Loucy (cell line): ENCODE results near the gene TNPO3.

Experiments used
- H2AFZ ChIP-seq: fragments of 200-600 bp; sonication (generic); 2 replicates; pipeline ENCODE4 v1.6.0; 2016; ENCODE audit warnings: antibody characterized with exemption, mild to moderate bottlenecking, low read length, moderate library complexity
- H3F3A ChIP-seq: fragments of 200-600 bp; 2 replicates; pipeline ENCODE4 v1.6.0; 2016; ENCODE audit warnings: antibody characterized with exemption, low read depth, mild to moderate bottlenecking
- H3K27me3 ChIP-seq: fragments of 200-600 bp; sonication (generic); 2 replicates; pipeline ENCODE4 v1.6.1; 2014; ENCODE audit warnings: low read length, mild to moderate bottlenecking; ENCODE audit not compliant: insufficient read depth, poor library complexity, severe bottlenecking
- H3K36me3 ChIP-seq: fragments of 200-600 bp; sonication (generic); 2 replicates; pipeline ENCODE4 v1.6.1; 2016; ENCODE audit warnings: low read length; ENCODE audit not compliant: insufficient read depth
- H3K4me1 ChIP-seq: fragments of 200-600 bp; sonication (generic); 2 replicates; pipeline ENCODE4 v1.5.1; 2014; ENCODE audit warnings: low read length, mild to moderate bottlenecking; ENCODE audit not compliant: insufficient read depth, poor library complexity, severe bottlenecking
- H3K4me2 ChIP-seq: fragments of 200-600 bp; sonication (generic); 2 replicates; pipeline ENCODE4 v1.6.0; 2014; ENCODE audit warnings: antibody characterized with exemption, low read length, low read depth, mild to moderate bottlenecking; ENCODE audit not compliant: poor library complexity, severe bottlenecking
- H3K4me3 ChIP-seq: fragments of 200-600 bp; sonication (generic); 2 replicates; pipeline ENCODE4 v1.5.1; 2014; ENCODE audit warnings: low read length, mild to moderate bottlenecking, mixed read lengths; ENCODE audit not compliant: poor library complexity, severe bottlenecking
- H3K79me2 ChIP-seq: fragments of 200-600 bp; sonication (generic); 2 replicates; pipeline ENCODE4 v1.6.1; 2014; ENCODE audit warnings: low read length; ENCODE audit not compliant: insufficient read depth
- H3K9ac ChIP-seq: fragments of 200-600 bp; sonication (generic); 2 replicates; pipeline ENCODE4 v1.6.0; 2014; ENCODE audit warnings: mild to moderate bottlenecking, low read depth, low read length, moderate library complexity; ENCODE audit not compliant: poor library complexity, severe bottlenecking
- H3K9me2 ChIP-seq: fragments of 200-600 bp; sonication (generic); replicated peaks from 2 replicates; pipeline ENCODE4 v1.6.1; 2016; ENCODE audit warnings: low read depth, low read length, mixed read lengths
- H3K9me3 ChIP-seq: fragments of 200-600 bp; sonication (generic); 2 replicates; pipeline ENCODE4 v1.6.1; 2014; ENCODE audit warnings: mild to moderate bottlenecking, antibody characterized with exemption, low read length, low read depth; ENCODE audit not compliant: insufficient read depth
- H4K20me1 ChIP-seq: fragments of 200-600 bp; sonication (generic); 2 replicates; pipeline ENCODE4 v1.6.0; 2014; ENCODE audit warnings: antibody characterized with exemption, low read length, mild to moderate bottlenecking; ENCODE audit not compliant: insufficient read depth, poor library complexity, severe bottlenecking
- CTCF ChIP-seq: fragments of 200-600 bp; sonication (generic); conservative IDR thresholded peaks from 2 replicates; pipeline ENCODE4 v1.5.1; 2014; ENCODE audit warnings: mild to moderate bottlenecking, antibody characterized with exemption, low read length
- EZH2phosphoT487 ChIP-seq: fragments of 200-600 bp; IDR thresholded peaks from 2 replicates; pipeline ENCODE4 v1.6.1; 2018; ENCODE audit warnings: antibody characterized with exemption, mild to moderate bottlenecking, moderate library complexity, borderline replicate concordance

Gene TNPO3

GRCh38 chr7:128917122-128917521, 137.8 kb downstream of the TNPO3 start:
- Histone ChIP-seq H3K9me2 (no peaks in the 10 kb centered on the region), H3K9me3 (no peaks in the 10 kb centered on the region), H3K9ac (no peak overlapping the region), H3K79me2 (no peaks in the 10 kb centered on the region), H4K20me1 (no peaks in the 10 kb centered on the region), H3K27me3 (no peaks in the 10 kb centered on the region), H3K4me3 (no peak overlapping the region), H3F3A (no peaks in the 10 kb centered on the region), H2AFZ (no peak overlapping the region), H3K4me1 (no peaks in the 10 kb centered on the region), H3K4me2 (no peak overlapping the region), H3K36me3 (no peaks in the 10 kb centered on the region)
- no peak for TF ChIP-seq EZH2phosphoT487
- TF ChIP-seq CTCF, result no peak

- no peak overlapping the region for H3K4me2 ChIP-seq
These were observed 138.3 kb downstream of the TNPO3 start for GRCh38 chr7:128916643-128916915.

GRCh38 chr7:128915841-128916642, 138.9 kb downstream of the TNPO3 start:
- no peaks in the 10 kb centered on the region for H3K9me2 ChIP-seq
- no peak overlapping the region for H3K4me2 ChIP-seq
- no peaks in the 10 kb centered on the region for H3K79me2 ChIP-seq
- H4K20me1 ChIP-seq, result no peaks in the 10 kb centered on the region
- no peak overlapping the region for H2AFZ ChIP-seq
- H3K4me3 ChIP-seq, result no peak overlapping the region
- H3K9ac ChIP-seq, result no peak overlapping the region
- TF ChIP-seq EZH2phosphoT487 (no peak), CTCF (no peak)
- no peaks in the 10 kb centered on the region for H3K4me1 ChIP-seq
- H3K9me3 ChIP-seq, result no peaks in the 10 kb centered on the region
- no peaks in the 10 kb centered on the region for H3K36me3 ChIP-seq
- no peaks in the 10 kb centered on the region for H3F3A ChIP-seq
- H3K27me3 ChIP-seq, result no peaks in the 10 kb centered on the region

More at GRCh38 chr7:128916643-128916915, 138.3 kb downstream of the TNPO3 start:
- Histone ChIP-seq H3K9ac (no peak overlapping the region), H4K20me1 (no peaks in the 10 kb centered on the region), H3K36me3 (no peaks in the 10 kb centered on the region), H3K9me3 (no peaks in the 10 kb centered on the region), H3K9me2 (no peaks in the 10 kb centered on the region), H3K4me1 (no peaks in the 10 kb centered on the region), H3F3A (no peaks in the 10 kb centered on the region), H3K79me2 (no peaks in the 10 kb centered on the region), H2AFZ (no peak overlapping the region), H3K27me3 (no peaks in the 10 kb centered on the region), H3K4me3 (no peak overlapping the region)
- TF ChIP-seq EZH2phosphoT487 (no peak), CTCF (no peak)
